Measurements from ENCODE around the gene ATP5F1E.

Gene ATP5F1E

GRCh38 chr20:59033616-59034165, 1.6 kb upstream of the ATP5F1E start:
- H3K27ac Mint-ChIP-seq, result no peak overlapping the region
- no peaks in the 10 kb centered on the region for H3K27me3 Mint-ChIP-seq
- peaks cover 73% of the 10 kb centered on the region for H3K4me1 Mint-ChIP-seq (ENCODE audit: low read depth)
- H3K4me3 Mint-ChIP-seq, result no peak overlapping the region
- no peaks in the 10 kb centered on the region for H3K9me3 Mint-ChIP-seq
- peaks cover 86% of the 10 kb centered on the region for H3K36me3 Mint-ChIP-seq (ENCODE audit: low read depth)

GRCh38 chr20:59033093-59033492, 958 bp upstream of the ATP5F1E start:
- H3K4me3 Mint-ChIP-seq, result peak overlapping the region; percentile 87
- no peaks in the 10 kb centered on the region for H3K27me3 Mint-ChIP-seq
- H3K36me3 Mint-ChIP-seq (ENCODE audit: low read depth), result peaks cover 84% of the 10 kb centered on the region
- H3K27ac Mint-ChIP-seq, result peak overlapping the region; percentile 95
- no peaks in the 10 kb centered on the region for H3K9me3 Mint-ChIP-seq
- peaks cover 74% of the 10 kb centered on the region for H3K4me1 Mint-ChIP-seq (ENCODE audit: low read depth)

- H3K4me1 Mint-ChIP-seq (ENCODE audit: low read depth), result peaks cover 74% of the 10 kb centered on the region
- peak overlapping the region; percentile 87 for H3K4me3 Mint-ChIP-seq
- H3K9me3 Mint-ChIP-seq, result no peaks in the 10 kb centered on the region
- H3K27ac Mint-ChIP-seq, result peak overlapping the region; percentile 95
- H3K36me3 Mint-ChIP-seq (ENCODE audit: low read depth), result peaks cover 84% of the 10 kb centered on the region
- no peaks in the 10 kb centered on the region for H3K27me3 Mint-ChIP-seq
These were observed 551 bp upstream of the ATP5F1E start for GRCh38 chr20:59032713-59033059.

- Mint-ChIP-seq H3K4me3 (peak overlapping the region; percentile 89), H3K27me3 (no peaks in the 10 kb centered on the region), H3K36me3 (ENCODE audit: low read depth) (peaks cover 84% of the 10 kb centered on the region), H3K4me1 (ENCODE audit: low read depth) (peaks cover 74% of the 10 kb centered on the region), H3K9me3 (no peaks in the 10 kb centered on the region), H3K27ac (peak overlapping the region; percentile 78)
These were observed 542 bp downstream of the ATP5F1E start for GRCh38 chr20:59031564-59032022.

- peaks cover 75% of the 10 kb centered on the region for H3K4me1 Mint-ChIP-seq (ENCODE audit: low read depth)
- peak overlapping the region; percentile 89 for H3K4me3 Mint-ChIP-seq
- H3K9me3 Mint-ChIP-seq, result no peaks in the 10 kb centered on the region
- no peaks in the 10 kb centered on the region for H3K27me3 Mint-ChIP-seq
- H3K36me3 Mint-ChIP-seq (ENCODE audit: low read depth), result peaks cover 83% of the 10 kb centered on the region
- peak overlapping the region; percentile 78 for H3K27ac Mint-ChIP-seq
These were observed 1.1 kb downstream of the ATP5F1E start for GRCh38 chr20:59030911-59031563.

GRCh38 chr20:59028812-59029211, 3.3 kb downstream of the ATP5F1E start:
- no peaks in the 10 kb centered on the region for H3K9me3 Mint-ChIP-seq
- H3K4me3 Mint-ChIP-seq, result peak overlapping the region; percentile 89
- H3K4me1 Mint-ChIP-seq (ENCODE audit: low read depth), result peaks cover 71% of the 10 kb centered on the region
- H3K27ac Mint-ChIP-seq, result peak overlapping the region; percentile 49
- H3K36me3 Mint-ChIP-seq (ENCODE audit: low read depth), result peaks cover 81% of the 10 kb centered on the region
- no peaks in the 10 kb centered on the region for H3K27me3 Mint-ChIP-seq

GRCh38 chr20:59027741-59028320, 4.3 kb downstream of the ATP5F1E start:
- Mint-ChIP-seq H3K4me1 (ENCODE audit: low read depth) (peaks cover 62% of the 10 kb centered on the region), H3K4me3 (peak overlapping the region; percentile 35), H3K36me3 (ENCODE audit: low read depth) (peaks cover 85% of the 10 kb centered on the region), H3K9me3 (no peaks in the 10 kb centered on the region), H3K27ac (peak overlapping the region; percentile 71), H3K27me3 (no peaks in the 10 kb centered on the region)

- H3K27ac Mint-ChIP-seq, result peak overlapping the region; percentile 71
- H3K27me3 Mint-ChIP-seq, result no peaks in the 10 kb centered on the region
- H3K9me3 Mint-ChIP-seq, result no peaks in the 10 kb centered on the region
- peaks cover 59% of the 10 kb centered on the region for H3K4me1 Mint-ChIP-seq (ENCODE audit: low read depth)
- peaks cover 89% of the 10 kb centered on the region for H3K36me3 Mint-ChIP-seq (ENCODE audit: low read depth)
- peak overlapping the region; percentile 35 for H3K4me3 Mint-ChIP-seq
These were observed 5.0 kb downstream of the ATP5F1E start for GRCh38 chr20:59026904-59027740.

- Mint-ChIP-seq H3K4me3 (no peak overlapping the region), H3K36me3 (ENCODE audit: low read depth) (peaks cover 79% of the 10 kb centered on the region), H3K4me1 (ENCODE audit: low read depth) (peaks cover 55% of the 10 kb centered on the region), H3K27me3 (no peaks in the 10 kb centered on the region), H3K9me3 (no peaks in the 10 kb centered on the region), H3K27ac (no peak overlapping the region)
These were observed 6.6 kb downstream of the ATP5F1E start for GRCh38 chr20:59025511-59025910.

GRCh38 chr20:59025086-59025485, 7.0 kb downstream of the ATP5F1E start:
- Mint-ChIP-seq H3K9me3 (no peaks in the 10 kb centered on the region), H3K27me3 (no peaks in the 10 kb centered on the region), H3K4me1 (ENCODE audit: low read depth) (peaks cover 51% of the 10 kb centered on the region), H3K27ac (no peak overlapping the region), H3K36me3 (ENCODE audit: low read depth) (peaks cover 75% of the 10 kb centered on the region), H3K4me3 (no peak overlapping the region)

- Mint-ChIP-seq H3K27me3 (no peaks in the 10 kb centered on the region), H3K4me3 (no peak overlapping the region), H3K9me3 (no peaks in the 10 kb centered on the region), H3K36me3 (ENCODE audit: low read depth) (peaks cover 65% of the 10 kb centered on the region), H3K4me1 (ENCODE audit: low read depth) (peaks cover 41% of the 10 kb centered on the region), H3K27ac (no peak overlapping the region)
These were observed 8.0 kb downstream of the ATP5F1E start for GRCh38 chr20:59024111-59024530.

- no peak overlapping the region for H3K27ac Mint-ChIP-seq
- peaks cover 60% of the 10 kb centered on the region for H3K36me3 Mint-ChIP-seq (ENCODE audit: low read depth)
- H3K4me3 Mint-ChIP-seq, result no peak overlapping the region
- H3K4me1 Mint-ChIP-seq (ENCODE audit: low read depth), result peaks cover 36% of the 10 kb centered on the region
- H3K27me3 Mint-ChIP-seq, result no peaks in the 10 kb centered on the region
- H3K9me3 Mint-ChIP-seq, result no peaks in the 10 kb centered on the region
These were observed 8.5 kb downstream of the ATP5F1E start for GRCh38 chr20:59023616-59024015.

GRCh38 chr20:59022754-59023153, 9.4 kb downstream of the ATP5F1E start:
- Mint-ChIP-seq H3K4me3 (no peak overlapping the region), H3K36me3 (ENCODE audit: low read depth) (peaks cover 53% of the 10 kb centered on the region), H3K27ac (no peak overlapping the region)

GRCh38 chr20:59020938-59021551, 11.1 kb downstream of the ATP5F1E start:
- peaks cover 37% of the 10 kb centered on the region for H3K36me3 Mint-ChIP-seq (ENCODE audit: low read depth)
- no peaks in the 10 kb centered on the region for H3K27me3 Mint-ChIP-seq
- H3K4me1 Mint-ChIP-seq (ENCODE audit: low read depth), result peaks cover 27% of the 10 kb centered on the region
- H3K27ac Mint-ChIP-seq, result no peak overlapping the region
- H3K4me3 Mint-ChIP-seq, result no peak overlapping the region
- H3K9me3 Mint-ChIP-seq, result no peaks in the 10 kb centered on the region

More at GRCh38 chr20:59022754-59023153, 9.4 kb downstream of the ATP5F1E start:
- Mint-ChIP-seq H3K4me1 (ENCODE audit: low read depth) (peaks cover 27% of the 10 kb centered on the region), H3K27me3 (no peaks in the 10 kb centered on the region), H3K9me3 (no peaks in the 10 kb centered on the region)

All from stimulated activated naive CD8-positive, alpha-beta T cell treated with anti-CD3 and anti-CD28 coated beads, Interleukin-15, Interleukin-2, amounts not matched to agents 100 ng/mL and 50 ng/mL, for 24 hours (primary cell).